Posterior vena cava (tissue), 2 donors: ENCODE results near the gene OR2AK2. TPM values are rescaled to one million over a fixed set of nuclear protein-coding genes. Genes with fewer than 3 reads are reported as not detected.
"Not testable (repeated sequence)": the region's sequence is repeated elsewhere in the genome, so short reads cannot be mapped to it uniquely, and the experiment has no call there.

Experiments
- DNase-seq: peaks from one replicate; pipeline ENCODE4 v3.0.0-alpha.2; 2020; ENCODE audit warnings: low spot score
- intact Hi-C, 2 donors: fragments of 100-400 bp; cut with DNase I; formaldehyde crosslinking; loops; one replicate each; pipeline versions ENCODE4 v1.14.1 to v1.14.2; 2022 to 2023
- long read RNA-seq, 2 donors: library from polyadenylated mRNA; unstranded; transcript quantifications; one replicate each; pipeline ENCODE4 v2.0.0, GENCODE V29; 2020 to 2021
- total RNA-seq, 2 donors: library from RNA; stranded (reverse); fragmentation: NEBNext Ultra II Directional; extraction: Animal tissue kit (Norgen Biotek cat#: 25700); gene quantifications; one replicate each; pipeline ENCODE4 v1.2.1, GENCODE V29; 2021
- donor health status: DM: yes; HTN: yes; CAD: no.
- donor health status: DM: yes; HTN: yes; CAD: no.

Gene OR2AK2, protein sequence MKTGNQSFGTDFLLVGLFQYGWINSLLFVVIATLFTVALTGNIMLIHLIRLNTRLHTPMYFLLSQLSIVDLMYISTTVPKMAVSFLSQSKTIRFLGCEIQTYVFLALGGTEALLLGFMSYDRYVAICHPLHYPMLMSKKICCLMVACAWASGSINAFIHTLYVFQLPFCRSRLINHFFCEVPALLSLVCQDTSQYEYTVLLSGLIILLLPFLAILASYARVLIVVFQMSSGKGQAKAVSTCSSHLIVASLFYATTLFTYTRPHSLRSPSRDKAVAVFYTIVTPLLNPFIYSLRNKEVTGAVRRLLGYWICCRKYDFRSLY
- total RNA-seq: not detected
- long read RNA-seq, donor 1: 0 reads
- long read RNA-seq, donor 2: 0 reads

DNA sequence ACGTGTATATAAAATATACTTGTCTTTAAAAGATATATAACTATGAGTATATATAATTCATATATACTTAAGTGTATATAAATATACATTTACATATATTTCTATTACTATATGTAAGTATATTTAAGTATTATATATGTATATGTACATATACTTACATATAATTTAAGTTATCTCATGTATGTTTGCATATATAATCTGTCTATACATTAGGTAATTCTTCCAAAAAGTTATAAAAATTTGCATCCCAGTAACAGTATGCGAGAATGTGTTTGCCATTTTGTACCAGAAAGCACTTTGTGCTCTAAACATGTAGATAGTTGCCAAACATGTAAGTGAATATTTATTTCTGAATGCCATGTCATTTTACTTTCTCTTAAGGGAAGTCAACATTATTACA lies at the start of gene OR2AK2:
Gene OR2AK2 (plus strand): TSS at position 301 of the 400 bp plus-strand sequence. CDS start 144 bp downstream, outside the sequence.
- intact Hi-C loops: no loop called here
- no peak for DNase-seq

DNA sequence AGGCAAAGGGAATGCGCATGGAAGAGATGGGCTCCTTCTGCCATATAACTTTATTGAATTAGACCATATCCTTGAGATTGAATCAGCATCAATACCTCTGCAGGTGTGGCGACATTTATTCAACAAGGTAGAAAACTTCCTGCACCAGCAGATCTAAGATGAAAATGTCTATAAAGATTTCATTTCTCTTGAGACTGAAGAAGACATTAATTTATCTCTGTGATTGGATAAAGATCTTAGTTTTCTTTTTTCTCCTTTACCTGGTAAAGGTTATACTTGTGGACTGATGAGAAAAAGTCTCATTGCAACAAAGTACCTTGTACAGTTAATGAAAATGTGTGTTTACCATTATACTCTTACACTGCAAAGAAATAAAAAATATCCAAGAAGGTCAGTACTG lies 45.1 kb upstream of the OR2AK2 start, which contains the start of gene OR2T8:
Gene OR2T8 (plus strand): TSS at position 301 of the 400 bp plus-strand sequence. CDS start 766 bp downstream, outside the sequence.
- DNase-seq: no peak
- intact Hi-C loops: loop anchor here in 1 of 2 donors (5.0 kb wide), 1 partner anchor 518 kb away; no protein-coding TSS in a partner anchor

DNA sequence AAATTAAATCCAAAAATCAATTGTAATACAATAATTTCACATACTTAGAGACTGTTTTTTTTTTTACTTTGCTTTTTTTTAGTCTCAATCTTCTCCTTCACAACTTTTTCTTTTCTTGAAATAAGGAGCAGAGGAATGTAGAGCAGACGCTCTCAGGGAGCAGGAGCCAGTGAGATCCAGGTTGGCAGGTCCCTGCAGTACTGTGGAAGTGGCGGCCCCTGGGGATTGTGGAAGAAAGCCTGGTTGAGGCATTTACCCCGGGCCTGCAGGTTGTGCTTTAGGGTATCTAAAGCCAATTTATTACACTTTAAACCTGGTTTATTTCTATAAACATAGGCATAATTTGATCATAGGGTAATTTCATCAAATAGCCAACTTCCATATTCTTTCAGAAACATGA lies 41.1 kb upstream of the OR2AK2 start:
- no peak for DNase-seq
- intact Hi-C loops: loop anchor here in 1 of 2 donors (5.0 kb wide), 1 partner anchor 522 kb away; no protein-coding TSS in a partner anchor

DNA sequence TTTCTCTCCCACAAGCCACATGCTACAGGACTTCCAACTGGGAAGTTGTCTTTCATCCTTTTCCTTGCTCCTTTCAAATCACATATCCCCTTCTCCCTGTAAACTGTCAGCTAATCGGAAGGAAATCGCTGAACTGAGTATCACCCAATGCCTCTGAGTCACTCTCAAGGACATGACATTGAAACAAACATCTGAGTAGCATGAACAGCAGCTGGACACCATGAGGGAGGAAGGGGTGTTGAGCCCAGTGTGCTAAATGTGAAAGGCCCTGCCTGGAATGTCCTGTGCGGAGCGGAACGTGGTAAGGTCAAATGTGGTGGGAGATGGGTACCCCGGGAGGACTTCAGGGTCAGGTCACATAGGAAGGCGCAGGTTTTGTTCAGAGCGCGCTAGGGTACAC lies 40.2 kb upstream of the OR2AK2 start, which contains the start of gene OR2AJ1:
Gene OR2AJ1 (plus strand): TSS at position 22 of the 400 bp plus-strand sequence. CDS start 8,880 bp downstream, outside the sequence.
- DNase-seq: no peak
- intact Hi-C loops: loop anchor here in 1 of 2 donors (5.0 kb wide), 1 partner anchor 523 kb away; no protein-coding TSS in a partner anchor

DNA sequence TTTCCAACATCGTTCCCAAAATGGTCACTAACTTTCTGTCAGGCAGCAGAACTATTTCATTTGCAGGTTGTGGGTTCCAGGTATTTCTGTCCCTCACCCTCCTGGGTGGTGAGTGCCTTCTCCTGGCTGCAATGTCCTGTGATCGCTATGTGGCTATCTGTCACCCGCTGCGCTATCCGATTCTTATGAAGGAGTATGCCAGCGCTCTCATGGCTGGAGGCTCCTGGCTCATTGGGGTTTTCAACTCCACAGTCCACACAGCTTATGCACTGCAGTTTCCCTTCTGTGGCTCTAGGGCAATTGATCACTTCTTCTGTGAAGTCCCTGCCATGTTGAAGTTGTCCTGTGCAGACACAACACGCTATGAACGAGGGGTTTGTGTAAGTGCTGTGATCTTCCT lies 31.0 kb upstream of the OR2AK2 start:
- intact Hi-C loops: no loop called here
- no peak for DNase-seq

DNA sequence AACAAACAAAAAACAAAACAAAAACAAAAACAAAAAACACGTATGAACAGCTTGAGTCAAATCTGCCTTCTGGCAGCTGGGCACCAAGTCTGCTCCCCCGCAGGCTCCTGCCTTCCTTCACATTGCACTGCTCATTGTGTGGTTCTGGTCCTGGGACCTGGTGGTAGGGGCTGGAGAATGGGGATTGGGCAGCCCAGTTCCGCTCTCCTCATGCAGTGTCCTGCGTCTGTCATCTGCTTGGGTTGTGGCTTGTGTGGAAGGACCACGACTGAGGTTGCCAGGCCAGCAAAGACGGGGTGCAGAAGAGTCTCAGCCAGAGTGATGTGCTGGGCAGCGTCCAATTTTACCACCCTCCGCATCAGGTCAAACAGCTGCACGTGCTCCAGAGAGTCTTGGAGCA lies 29.3 kb upstream of the OR2AK2 start:
- intact Hi-C loops: no loop called here

DNA sequence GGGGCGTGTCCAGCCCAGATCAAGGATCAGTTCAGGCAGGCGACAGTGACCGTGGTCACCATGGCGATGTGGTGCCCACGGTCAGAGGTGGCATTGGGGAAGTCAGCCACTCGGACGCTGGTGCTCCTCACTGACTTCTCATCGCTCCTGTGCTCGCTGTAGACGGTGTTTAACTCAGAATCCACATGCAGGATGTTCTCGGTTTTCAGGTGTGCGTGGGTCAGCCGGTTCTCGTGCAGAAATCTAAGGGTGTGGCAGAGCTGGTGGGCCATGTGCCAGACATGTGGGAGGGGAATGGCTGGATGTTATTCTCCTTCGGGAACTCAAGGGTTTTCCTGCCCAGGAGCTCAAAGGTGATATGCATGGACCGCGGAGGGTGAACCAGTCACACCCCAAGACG lies 28.6 kb upstream of the OR2AK2 start:
- intact Hi-C loops: no loop called here
- peak; percentile 75 for DNase-seq

More for the DNA sequence above, 29.3 kb upstream of the OR2AK2 start:
- DNase-seq: peak; percentile 24

DNA sequence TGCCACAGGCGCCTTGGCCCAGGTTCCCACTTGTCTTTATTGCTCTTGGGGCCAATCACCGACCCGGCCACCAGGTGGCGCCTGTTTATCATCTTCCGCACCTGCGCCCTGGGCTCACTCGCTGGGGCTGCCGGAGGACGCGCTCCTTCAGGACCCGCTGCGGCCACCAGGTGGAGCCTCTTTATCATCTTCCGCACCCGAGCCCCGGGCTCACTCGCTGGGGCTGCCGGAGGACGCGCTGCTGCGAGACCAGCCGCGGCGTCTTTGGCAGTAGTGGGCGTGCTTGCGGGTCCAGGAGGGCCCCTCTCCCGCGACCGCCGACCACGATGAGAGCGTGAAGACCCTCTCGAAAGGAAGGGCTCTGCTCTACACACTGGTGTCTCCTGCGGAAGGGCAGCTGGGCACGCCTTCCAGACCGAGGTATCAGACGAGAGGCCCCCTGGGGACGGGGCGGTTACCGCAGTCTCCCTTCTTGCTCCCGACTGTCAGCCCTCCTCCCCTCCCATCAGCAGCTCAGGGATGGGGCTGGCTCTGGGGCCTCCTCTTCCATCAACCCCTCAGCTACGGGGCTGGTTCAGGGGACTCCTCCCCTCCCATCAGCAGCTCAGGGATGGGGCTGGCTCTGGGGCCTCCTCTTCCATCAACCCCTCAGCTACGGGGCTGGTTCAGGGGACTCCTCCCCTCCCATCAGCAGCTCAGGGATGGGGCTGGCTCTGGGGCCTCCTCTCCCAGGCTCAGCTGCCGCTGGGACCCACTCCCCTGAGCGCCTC lies 27.9 kb upstream of the OR2AK2 start:
- intact Hi-C loops: not testable (repeated sequence)
- peak; percentile 92 for DNase-seq

DNA sequence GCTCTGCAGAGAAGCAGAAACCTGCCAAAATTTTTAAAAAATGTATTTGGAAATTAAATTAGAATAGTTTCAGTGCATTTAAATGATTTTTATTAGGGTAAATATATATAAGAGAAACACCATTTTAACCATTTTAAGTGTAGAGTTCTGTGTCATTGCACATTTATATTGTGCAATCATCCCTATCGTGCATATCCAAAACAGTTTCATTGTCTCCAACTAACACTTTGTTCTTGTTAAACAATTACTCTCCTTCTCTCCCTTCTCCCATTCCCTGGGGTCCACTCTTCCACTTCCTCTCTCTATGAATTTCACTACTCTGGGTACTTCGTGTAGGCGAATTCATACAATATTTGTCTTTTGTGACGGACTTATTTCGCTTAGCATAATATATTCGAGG lies 22.4 kb upstream of the OR2AK2 start:
- DNase-seq: no peak
- intact Hi-C loops: loop anchor here in 1 of 2 donors (10.0 kb wide), 1 partner anchor 588 kb away; no protein-coding TSS in a partner anchor

DNA sequence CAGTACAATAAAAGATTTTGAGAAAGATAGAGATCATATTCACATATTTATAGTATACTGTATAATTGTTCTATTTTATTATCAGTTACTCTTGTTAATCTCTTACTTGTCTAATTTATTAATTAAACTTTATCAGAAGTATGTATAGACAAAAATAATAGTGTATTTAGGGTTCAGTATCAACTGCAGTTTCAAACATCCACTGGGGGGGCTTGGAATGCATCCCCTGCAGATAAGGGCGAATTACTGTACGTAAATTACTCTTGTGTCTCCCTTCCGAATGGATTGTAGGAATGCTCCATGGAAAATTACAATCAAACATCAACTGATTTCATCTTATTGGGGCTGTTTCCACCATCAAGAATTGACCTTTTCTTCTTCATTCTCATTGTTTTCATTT lies 16.5 kb upstream of the OR2AK2 start, which contains the start of gene OR2L8:
Gene OR2L8 (plus strand): TSS at position 301 of the 400 bp plus-strand sequence. CDS start 0 bp downstream, at position 301.
- DNase-seq: no peak
- intact Hi-C loops: loop anchor here in 1 of 2 donors (10.0 kb wide), 1 partner anchor 594 kb away; no protein-coding TSS in a partner anchor

DNA sequence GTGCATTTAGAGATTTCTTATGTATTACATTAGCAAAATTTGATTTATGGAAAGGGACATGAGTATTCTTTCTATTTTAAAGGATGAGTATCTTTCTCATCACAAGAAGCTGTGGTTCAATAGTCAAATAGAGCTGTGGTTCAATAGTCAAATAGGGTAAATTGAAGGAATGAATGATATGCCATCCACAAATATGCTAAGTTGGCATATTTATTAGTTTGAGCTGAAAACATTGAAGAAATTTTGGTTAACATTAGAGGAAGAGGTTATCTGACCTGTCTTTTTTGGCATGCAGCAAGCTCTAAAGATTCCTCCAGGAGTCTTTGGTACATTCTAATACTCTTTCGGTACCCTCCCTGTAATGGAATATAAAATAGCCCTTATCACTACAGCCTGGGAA lies 11.6 kb upstream of the OR2AK2 start:
- intact Hi-C loops: no loop called here
- no peak for DNase-seq

DNA sequence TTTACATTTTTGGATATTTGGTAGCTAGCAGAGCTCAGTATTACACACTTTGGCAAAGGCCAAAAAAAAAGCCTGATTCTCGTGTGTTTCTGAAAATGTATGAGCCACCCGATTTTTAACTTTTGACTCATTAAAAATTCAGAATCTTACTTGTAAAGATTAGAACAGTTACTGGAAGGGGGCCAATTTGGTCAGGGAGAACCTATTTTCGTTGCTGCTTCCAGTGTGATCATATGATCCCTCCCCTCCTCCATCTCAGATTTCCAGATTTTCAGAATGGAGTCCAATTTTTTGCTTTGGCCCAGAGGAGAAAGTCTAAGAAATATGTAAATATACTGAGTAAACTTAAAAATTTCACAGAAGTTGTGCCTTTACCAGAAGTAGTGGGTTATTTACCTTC lies 3.2 kb upstream of the OR2AK2 start:
- intact Hi-C loops: no loop called here
- DNase-seq: no peak

DNA sequence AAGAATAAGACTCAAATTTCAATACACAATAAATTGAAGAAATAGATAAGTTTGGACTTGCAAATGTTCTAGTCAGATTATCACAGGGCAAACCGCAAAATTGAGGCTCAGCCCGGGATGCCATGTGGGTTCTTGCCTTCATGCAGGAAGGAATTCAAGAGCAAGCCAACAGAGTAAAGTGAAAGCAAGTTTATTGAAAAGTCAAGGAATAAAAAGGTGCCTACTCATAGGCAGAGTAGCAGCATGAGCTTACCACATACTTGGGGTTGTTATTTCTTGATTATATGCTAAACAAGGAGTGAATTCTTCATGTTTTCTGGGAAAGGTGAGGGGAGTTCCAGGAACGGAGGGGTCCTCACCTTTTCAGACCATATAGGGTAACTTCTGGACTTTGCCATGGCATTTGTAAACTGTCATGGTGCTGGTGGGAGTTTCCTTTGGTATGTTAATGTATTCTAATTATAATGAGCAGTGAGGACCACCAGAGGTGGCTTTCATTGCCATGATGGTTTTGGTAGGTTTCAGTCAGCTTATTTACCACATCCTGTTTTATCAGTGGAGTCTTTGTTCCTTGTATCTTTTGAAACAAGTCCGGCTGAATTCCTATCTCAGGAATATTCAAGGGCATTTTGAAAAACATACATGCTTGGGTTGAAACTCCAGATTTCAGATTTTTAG lies 2.0 kb upstream of the OR2AK2 start:
- no peak for DNase-seq
- intact Hi-C loops: no loop called here

DNA sequence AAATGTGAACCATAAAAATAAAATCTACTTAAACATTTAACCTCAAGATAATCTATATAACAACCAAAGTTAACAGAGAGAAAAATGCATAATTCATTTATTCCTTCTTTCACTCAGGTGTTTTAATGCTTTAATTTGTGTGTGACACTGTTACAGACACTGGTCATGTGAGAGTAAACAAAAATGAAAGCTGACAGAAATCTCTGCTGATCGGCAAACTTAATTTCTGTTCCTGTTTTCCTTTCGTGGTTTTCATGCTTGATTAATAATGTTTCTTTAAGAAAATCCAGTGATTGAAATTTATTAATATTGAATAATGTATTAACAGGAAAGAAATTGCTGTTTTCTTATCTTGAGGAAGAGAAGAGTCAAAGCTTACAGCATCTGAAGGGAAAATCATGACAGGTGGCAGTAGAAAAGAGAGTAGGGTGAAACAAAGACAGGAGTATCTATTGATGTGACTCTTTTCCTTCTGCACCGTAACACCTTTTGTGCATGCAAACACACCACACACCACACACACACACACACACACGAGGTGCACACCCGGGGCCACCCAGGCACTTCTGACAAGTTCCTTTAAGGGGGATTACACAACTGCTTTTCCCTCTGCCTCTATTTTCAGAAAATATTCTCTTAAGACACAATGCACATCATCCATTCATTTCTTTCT lies 1.6 kb downstream of the OR2AK2 start:
- intact Hi-C loops: no loop called here
- no peak for DNase-seq

DNA sequence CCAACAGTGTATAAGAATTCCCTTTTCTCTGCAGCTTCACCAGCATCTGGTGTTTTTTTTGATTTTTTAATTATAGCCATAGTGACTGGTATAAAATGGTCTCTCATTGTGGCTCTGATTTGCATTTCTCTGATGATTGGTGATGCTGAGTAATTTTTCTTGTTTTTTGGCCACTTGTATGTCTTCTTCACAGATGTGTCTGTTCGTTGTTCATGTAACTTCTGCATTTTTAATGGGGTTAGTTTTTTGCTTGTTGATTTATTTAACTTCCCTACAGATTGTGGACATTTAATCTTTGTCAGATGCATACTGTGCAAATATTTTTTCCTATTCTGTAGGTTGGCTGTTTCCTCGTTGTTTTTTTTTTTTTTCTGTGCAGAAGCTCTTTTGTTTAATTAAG lies 28.0 kb downstream of the OR2AK2 start:
- intact Hi-C loops: no loop called here
- DNase-seq: no peak

DNA sequence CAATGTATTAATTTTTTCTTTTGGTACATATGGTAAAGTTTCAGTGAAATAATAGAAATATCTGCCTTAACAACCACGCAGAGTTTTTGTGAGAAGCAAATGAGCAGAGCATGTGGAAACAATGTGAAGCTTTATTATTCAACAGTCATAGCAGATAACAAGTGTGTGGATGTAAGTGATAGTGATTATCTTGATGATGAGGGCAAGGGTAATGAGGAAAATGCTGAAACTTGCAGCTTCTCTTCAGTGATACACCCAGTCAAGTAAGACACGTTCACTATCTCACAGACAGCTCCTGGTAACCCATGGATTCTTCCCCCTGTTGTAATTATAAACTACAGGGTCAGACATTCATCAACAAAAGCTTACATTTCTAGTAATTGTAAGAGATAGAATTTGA lies 33.8 kb downstream of the OR2AK2 start:
- no peak for DNase-seq
- intact Hi-C loops: no loop called here

DNA sequence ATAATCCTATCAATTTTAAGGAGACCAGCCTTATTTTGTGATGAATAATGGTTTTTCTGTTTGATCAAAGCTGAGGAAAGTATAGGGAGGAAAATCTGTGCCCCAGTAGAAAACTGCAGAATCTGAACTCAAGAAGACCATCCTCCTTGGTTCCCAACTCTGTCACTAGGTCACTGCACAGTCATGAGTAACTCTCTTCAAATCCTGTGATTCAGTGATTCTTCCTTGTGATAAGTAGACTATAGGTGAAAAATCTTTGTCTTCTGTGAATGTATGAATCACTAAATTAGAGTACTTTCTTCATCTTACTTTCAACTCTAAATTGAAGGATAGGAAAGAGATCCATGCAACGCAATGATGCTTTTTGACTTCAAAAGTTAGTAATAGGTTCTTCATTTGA lies 35.1 kb downstream of the OR2AK2 start:
- no peak for DNase-seq
- intact Hi-C loops: no loop called here

DNA sequence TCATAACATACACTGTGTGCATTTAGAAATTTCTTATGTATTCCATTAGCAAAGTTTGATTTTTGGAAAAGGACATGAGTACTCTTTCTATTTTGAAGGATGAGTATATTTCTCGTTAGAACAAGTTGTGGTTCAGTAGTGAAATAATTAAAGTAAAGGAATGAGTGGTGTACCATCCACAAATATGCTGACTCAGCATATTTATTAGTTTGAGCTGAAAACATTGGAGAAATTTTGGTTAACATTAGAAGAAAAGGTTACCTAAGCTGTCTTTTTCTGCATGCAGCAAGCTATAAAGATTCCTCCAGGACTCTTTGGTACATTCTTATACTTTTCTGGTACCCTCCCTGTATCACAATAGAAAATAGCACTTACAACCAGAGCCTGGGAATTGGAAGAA lies 42.7 kb downstream of the OR2AK2 start:
- intact Hi-C loops: no loop called here
- no peak for DNase-seq

DNA sequence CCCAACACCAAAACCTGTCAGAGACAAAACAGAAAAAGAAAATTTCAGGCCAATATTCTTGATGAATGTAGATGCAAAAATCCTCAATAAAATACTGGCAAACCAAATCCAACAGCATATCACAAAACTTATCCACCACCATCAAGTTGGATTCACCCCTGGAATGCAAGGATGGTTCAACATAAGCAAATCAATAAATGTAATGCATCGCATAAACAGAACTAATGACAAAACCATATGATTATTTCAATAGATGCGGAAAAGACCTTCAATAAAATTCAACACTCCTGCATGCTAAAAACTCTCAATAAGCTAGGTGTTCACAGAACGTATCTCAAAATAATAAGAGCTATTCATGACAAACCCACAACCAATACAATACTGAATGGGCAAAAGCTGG lies 44.6 kb downstream of the OR2AK2 start:
- intact Hi-C loops: no loop called here
- no peak for DNase-seq
